ENCODE measurements around the gene RABGAP1. TPM values are rescaled to one million over a fixed set of nuclear protein-coding genes. Genes with fewer than 3 reads are reported as not detected.

Gene RABGAP1
- polyA plus RNA-seq, 1 of the 3 experiments (the other 2 are of a cell fraction): 20.2 TPM

DNA sequence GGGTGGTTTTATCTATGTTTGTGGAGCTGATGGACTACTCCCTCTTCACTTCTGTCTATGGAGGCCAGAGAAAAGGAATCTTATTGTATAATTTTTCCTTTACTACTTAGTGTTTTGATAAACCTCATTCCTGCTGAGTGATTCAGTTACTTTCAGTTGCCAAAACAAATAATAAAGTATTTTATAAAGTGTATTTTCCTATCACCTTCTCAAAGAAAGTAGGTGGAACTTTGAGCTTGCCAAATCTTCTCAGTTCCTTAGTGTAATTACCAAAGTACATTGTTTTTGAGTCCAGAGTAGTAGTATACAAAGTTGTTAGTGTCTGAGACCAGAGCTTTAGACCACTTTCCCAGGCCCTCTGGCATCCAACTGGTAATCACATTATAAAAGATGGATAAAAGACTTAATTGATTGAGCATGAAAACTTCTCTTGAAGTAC lies 13.5 kb downstream of the RABGAP1 start:
- H3K4me1 ChIP-seq (ENCODE audit: control insufficient read depth in 1 of 2, insufficient read depth in 2 of 2, low read depth in 1 of 2, low read length in 1 of 2): peaks cover 0 to 14% of the 10 kb centered on the region in 2 experiments; a peak in 2 of 4 replicates
- no peak overlapping the region for H3K4me3 ChIP-seq (ENCODE audit: low read depth in 2 of 2, low read length in 1 of 2)
- TF ChIP-seq NFIC (IDR thresholded peaks at IDR 0.05; ENCODE audit: borderline replicate concordance): peak; percentile 44; the same call in 1 of the 2 replicates
- TF ChIP-seq EP300 (IDR thresholded peaks at IDR 0.05; ENCODE audit: borderline replicate concordance in 1 of 2, low read depth in 1 of 2, low read length in 1 of 2): no peak
- TF ChIP-seq JUND (IDR thresholded peaks at IDR 0.05): 0 out of 2 replicates have a peak, but pooled peaks have one; percentile 7
- peak overlapping the region; percentile 4; the same call in 1 of the 2 replicates for H3K4me2 ChIP-seq
- peaks cover 6 to 7% of the 10 kb centered on the region in 2 experiments for H3K36me3 ChIP-seq (replicated peaks in 1 of 2; ENCODE audit: control insufficient read depth in 1 of 2, insufficient read depth in 2 of 2, low read length in 1 of 2)
- no peak for DNase-seq
- no peaks in the 10 kb centered on the region for H3K27me3 ChIP-seq (ENCODE audit: insufficient read depth)
- H3F3A ChIP-seq (replicated peaks; ENCODE audit: insufficient read depth): peaks cover 14% of the 10 kb centered on the region
- H2AFZ ChIP-seq (ENCODE audit: low read depth): no peak overlapping the region
- peaks cover 77% of the 10 kb centered on the region for H3K79me2 ChIP-seq (ENCODE audit: insufficient read depth)
- POLR2A ChIA-PET: no interaction called here
- no peaks in the 10 kb centered on the region for H3K9me2 ChIP-seq
- H3K9me3 ChIP-seq: no peaks in the 10 kb centered on the region
- CTCF ChIA-PET: no interaction called here
- H3K27ac ChIP-seq (ENCODE audit: low read depth in 2 of 2, low read length in 1 of 2): peak overlapping the region in 1 of 2 experiments; percentile 59; a peak in 2 of 4 replicates
- H4K20me1 ChIP-seq (ENCODE audit: insufficient read depth): peaks cover 46% of the 10 kb centered on the region
- no peak overlapping the region for H3K9ac ChIP-seq

- Histone ChIP-seq H3K36me3 (replicated peaks in 1 of 2; ENCODE audit: control insufficient read depth in 1 of 2, insufficient read depth in 2 of 2, low read length in 1 of 2) (peaks cover 20 to 22% of the 10 kb centered on the region in 2 experiments), H3K4me2 (no peak overlapping the region), H2AFZ (ENCODE audit: low read depth) (no peak overlapping the region), H3K4me3 (ENCODE audit: low read depth in 2 of 2, low read length in 1 of 2) (no peak overlapping the region), H3K27ac (ENCODE audit: low read depth in 2 of 2, low read length in 1 of 2) (no peak overlapping the region), H3K27me3 (ENCODE audit: insufficient read depth) (no peaks in the 10 kb centered on the region), H3K9ac (no peak overlapping the region), H3K4me1 (ENCODE audit: control insufficient read depth in 1 of 2, insufficient read depth in 2 of 2, low read depth in 1 of 2, low read length in 1 of 2) (peaks cover 0 to 14% of the 10 kb centered on the region in 2 experiments; a peak in 2 of 4 replicates), H3K79me2 (ENCODE audit: insufficient read depth) (peaks cover 60% of the 10 kb centered on the region), H3K9me2 (no peaks in the 10 kb centered on the region), H4K20me1 (ENCODE audit: insufficient read depth) (peaks cover 34% of the 10 kb centered on the region), H3K9me3 (no peaks in the 10 kb centered on the region), H3F3A (replicated peaks; ENCODE audit: insufficient read depth) (peaks cover 14% of the 10 kb centered on the region)
- ChIA-PET POLR2A (no interaction called here), CTCF (interaction anchor here (1.1 to 1.5 kb wide), 2 partner anchors 16 to 35 kb away, joined by 3 to 4 read pairs; no protein-coding TSS in a partner anchor)
- DNase-seq: no peak
- no peak for TF ChIP-seq RCOR1 (IDR thresholded peaks at IDR 0.05; ENCODE audit: low read length)
- TF ChIP-seq, protein P1, sequence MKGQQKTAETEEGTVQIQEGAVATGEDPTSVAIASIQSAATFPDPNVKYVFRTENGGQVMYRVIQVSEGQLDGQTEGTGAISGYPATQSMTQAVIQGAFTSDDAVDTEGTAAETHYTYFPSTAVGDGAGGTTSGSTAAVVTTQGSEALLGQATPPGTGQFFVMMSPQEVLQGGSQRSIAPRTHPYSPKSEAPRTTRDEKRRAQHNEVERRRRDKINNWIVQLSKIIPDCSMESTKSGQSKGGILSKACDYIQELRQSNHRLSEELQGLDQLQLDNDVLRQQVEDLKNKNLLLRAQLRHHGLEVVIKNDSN (IDR thresholded peaks at IDR 0.05; ENCODE audit: borderline replicate concordance, low read depth): no peak
- TF ChIP-seq JUND (IDR thresholded peaks at IDR 0.05): no peak
- TF ChIP-seq EP300 (IDR thresholded peaks at IDR 0.05; ENCODE audit: borderline replicate concordance in 1 of 2, low read depth in 1 of 2, low read length in 1 of 2): no peak
- TF ChIP-seq NRF1 (IDR thresholded peaks at IDR 0.05; ENCODE audit: low read depth, low read length): no peak
- no peak for TF ChIP-seq RAD21 (IDR thresholded peaks at IDR 0.05; ENCODE audit: low read length)
- no peak for TF ChIP-seq MEF2A (IDR thresholded peaks at IDR 0.05; ENCODE audit: borderline replicate concordance, low read depth)
- no peak for TF ChIP-seq NFIC (IDR thresholded peaks at IDR 0.05; ENCODE audit: borderline replicate concordance)
- no peak for TF ChIP-seq FOSL2 (IDR thresholded peaks at IDR 0.05; ENCODE audit: borderline replicate concordance, low read depth)
- TF ChIP-seq YY1 (IDR thresholded peaks at IDR 0.05; ENCODE audit: low read depth): no peak
- no peak for TF ChIP-seq MAX (IDR thresholded peaks at IDR 0.05; ENCODE audit: low read depth)
- no peak for TF ChIP-seq REST (IDR thresholded peaks at IDR 0.05; ENCODE audit: low read depth, low read length)
- TF ChIP-seq FOXJ3 (CRISPR knock-in tag; IDR thresholded peaks at IDR 0.05): no peak
- TF ChIP-seq, protein P2, sequence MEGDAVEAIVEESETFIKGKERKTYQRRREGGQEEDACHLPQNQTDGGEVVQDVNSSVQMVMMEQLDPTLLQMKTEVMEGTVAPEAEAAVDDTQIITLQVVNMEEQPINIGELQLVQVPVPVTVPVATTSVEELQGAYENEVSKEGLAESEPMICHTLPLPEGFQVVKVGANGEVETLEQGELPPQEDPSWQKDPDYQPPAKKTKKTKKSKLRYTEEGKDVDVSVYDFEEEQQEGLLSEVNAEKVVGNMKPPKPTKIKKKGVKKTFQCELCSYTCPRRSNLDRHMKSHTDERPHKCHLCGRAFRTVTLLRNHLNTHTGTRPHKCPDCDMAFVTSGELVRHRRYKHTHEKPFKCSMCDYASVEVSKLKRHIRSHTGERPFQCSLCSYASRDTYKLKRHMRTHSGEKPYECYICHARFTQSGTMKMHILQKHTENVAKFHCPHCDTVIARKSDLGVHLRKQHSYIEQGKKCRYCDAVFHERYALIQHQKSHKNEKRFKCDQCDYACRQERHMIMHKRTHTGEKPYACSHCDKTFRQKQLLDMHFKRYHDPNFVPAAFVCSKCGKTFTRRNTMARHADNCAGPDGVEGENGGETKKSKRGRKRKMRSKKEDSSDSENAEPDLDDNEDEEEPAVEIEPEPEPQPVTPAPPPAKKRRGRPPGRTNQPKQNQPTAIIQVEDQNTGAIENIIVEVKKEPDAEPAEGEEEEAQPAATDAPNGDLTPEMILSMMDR (IDR thresholded peaks at IDR 0.05): no peak
- TF ChIP-seq, protein P3, sequence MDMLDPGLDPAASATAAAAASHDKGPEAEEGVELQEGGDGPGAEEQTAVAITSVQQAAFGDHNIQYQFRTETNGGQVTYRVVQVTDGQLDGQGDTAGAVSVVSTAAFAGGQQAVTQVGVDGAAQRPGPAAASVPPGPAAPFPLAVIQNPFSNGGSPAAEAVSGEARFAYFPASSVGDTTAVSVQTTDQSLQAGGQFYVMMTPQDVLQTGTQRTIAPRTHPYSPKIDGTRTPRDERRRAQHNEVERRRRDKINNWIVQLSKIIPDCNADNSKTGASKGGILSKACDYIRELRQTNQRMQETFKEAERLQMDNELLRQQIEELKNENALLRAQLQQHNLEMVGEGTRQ (IDR thresholded peaks at IDR 0.05; ENCODE audit: borderline replicate concordance, low read depth, low read length): no peak
Observed at GRCh38 chr9:122955961-122956360, 15.1 kb downstream of the RABGAP1 start.
